HG02981 (cell line): Measurements from ENCODE around the gene ADCY7.

Experiments used
- ATAC-seq: cut with Tn5 transposase; IDR thresholded peaks from one replicate; pipeline ENCODE4 v1.9.1; 2021; ENCODE audit warnings: mild to moderate bottlenecking, moderate library complexity; ENCODE audit not compliant: unreplicated experiment

ADCY7 gene

GRCh38 chr16:50265716-50266336 lies 525 bp upstream of the ADCY7 start:
- no peak for ATAC-seq

- ATAC-seq: no peak
These were observed 840 bp downstream of the ADCY7 start for GRCh38 chr16:50267151-50267631.

GRCh38 chr16:50267651-50268050 lies 1.3 kb downstream of the ADCY7 start:
- no peak for ATAC-seq

GRCh38 chr16:50268352-50268751 lies 2.0 kb downstream of the ADCY7 start:
- no peak for ATAC-seq

- ATAC-seq: no peak
These were observed 2.8 kb downstream of the ADCY7 start for GRCh38 chr16:50269061-50269705.

GRCh38 chr16:50269769-50270509 lies 3.6 kb downstream of the ADCY7 start:
- ATAC-seq: no peak

GRCh38 chr16:50270510-50271147 lies 4.3 kb downstream of the ADCY7 start:
- ATAC-seq: no peak

- ATAC-seq: no peak
These were observed 5.0 kb downstream of the ADCY7 start for GRCh38 chr16:50271148-50272041.

- no peak for ATAC-seq
These were observed 5.8 kb downstream of the ADCY7 start for GRCh38 chr16:50272111-50272571.

- ATAC-seq: no peak
These were observed 6.5 kb downstream of the ADCY7 start for GRCh38 chr16:50272687-50273381.

- ATAC-seq: no peak
These were observed 7.0 kb downstream of the ADCY7 start for GRCh38 chr16:50273382-50273690.

GRCh38 chr16:50273888-50274325 lies 7.6 kb downstream of the ADCY7 start:
- ATAC-seq: peak; percentile 67

- ATAC-seq: peak; percentile 32
These were observed 8.2 kb downstream of the ADCY7 start for GRCh38 chr16:50274326-50275097.

- ATAC-seq: no peak
These were observed 8.7 kb downstream of the ADCY7 start for GRCh38 chr16:50275098-50275415.

- no peak for ATAC-seq
These were observed 9.3 kb downstream of the ADCY7 start for GRCh38 chr16:50275428-50276325.

- ATAC-seq: no peak
These were observed 9.9 kb downstream of the ADCY7 start for GRCh38 chr16:50276326-50276640.

GRCh38 chr16:50276801-50277555 lies 10.6 kb downstream of the ADCY7 start:
- no peak for ATAC-seq

- no peak for ATAC-seq
These were observed 11.9 kb downstream of the ADCY7 start for GRCh38 chr16:50278251-50278650.
